SHP77 treated with DMSO at 0.1 percent for 48 hours (cell line): ENCODE results near the gene TRAPPC2L.
"Not testable (repeated sequence)": the region's sequence is repeated elsewhere in the genome, so short reads cannot be mapped to it uniquely, and the experiment has no call there.

Experiments used
- DNase-seq: peaks from one replicate; lab custom pipeline; 2025; lab: John Stamatoyannopoulos, UW

Gene TRAPPC2L

GRCh38 chr16:88819126-88819525 lies 37.8 kb upstream of the TRAPPC2L start:
- DNase-seq, result no peak

GRCh38 chr16:88820385-88821025 lies 36.4 kb upstream of the TRAPPC2L start:
- DNase-seq, result no peak

GRCh38 chr16:88821168-88821850 lies 35.6 kb upstream of the TRAPPC2L start:
- no peak for DNase-seq

DNA sequence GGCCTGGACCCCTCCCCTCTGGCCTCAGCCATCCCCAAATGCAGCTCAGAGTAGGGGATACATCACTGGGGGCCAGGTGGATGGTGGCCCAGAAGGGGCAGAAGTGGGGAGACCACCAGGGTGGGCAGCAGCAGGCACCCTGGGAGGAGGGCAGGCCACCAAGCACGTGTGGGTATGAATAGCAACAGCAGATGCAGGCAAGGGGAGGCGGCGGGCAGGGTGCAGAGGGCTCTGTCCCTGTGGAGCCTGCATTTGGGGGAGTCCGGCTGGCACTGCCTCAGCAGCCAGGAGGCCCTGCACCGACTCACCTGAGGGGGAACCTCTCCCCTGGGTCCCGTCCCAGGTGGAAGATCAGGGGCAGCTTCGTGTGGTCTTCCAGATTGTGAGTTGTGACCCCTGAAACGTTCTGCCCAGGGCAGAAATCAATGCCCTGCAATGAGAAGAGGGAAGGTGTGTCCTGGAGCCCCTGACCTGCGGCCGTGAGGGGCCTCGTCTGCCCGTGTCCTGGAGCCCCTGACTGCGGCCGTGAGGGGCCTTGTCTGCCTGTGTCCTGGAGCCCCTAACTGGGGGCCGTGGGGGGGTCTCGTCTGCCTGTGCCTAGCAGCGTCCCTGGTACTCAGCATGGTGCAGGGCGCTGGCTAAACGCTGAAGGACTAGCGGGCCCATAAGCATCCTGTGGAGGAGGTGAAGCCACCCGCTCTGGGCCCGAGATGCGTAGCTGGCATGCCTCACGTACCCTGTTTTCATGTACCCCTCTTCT lies 34.5 kb upstream of the TRAPPC2L start:
- DNase-seq, result no peak

- DNase-seq, result not testable (repeated sequence)
Measured at GRCh38 chr16:88823646-88824045, 33.3 kb upstream of the TRAPPC2L start.

- no peak for DNase-seq
Measured at GRCh38 chr16:88824256-88825077, 32.5 kb upstream of the TRAPPC2L start.

DNA sequence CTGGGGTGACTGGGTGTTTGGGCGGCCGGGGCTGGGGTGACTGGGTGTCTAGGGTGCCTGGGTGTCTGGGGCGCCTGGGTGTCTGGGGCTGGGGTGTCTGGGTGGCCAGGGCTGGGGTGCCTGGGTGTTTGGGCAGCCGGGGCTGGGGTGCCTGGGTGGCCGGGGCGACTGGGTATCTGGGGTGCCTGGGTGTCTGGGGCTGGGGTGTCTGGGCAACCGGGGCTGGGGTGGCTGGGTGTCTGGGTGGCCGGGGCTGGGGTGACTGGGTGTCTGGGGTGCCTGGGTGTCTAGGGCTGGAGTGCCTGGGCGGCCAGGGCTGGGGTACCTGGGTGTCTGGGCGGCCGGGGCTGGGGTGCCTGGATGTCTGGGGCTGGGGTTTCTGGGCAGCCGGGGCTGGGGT lies 31.8 kb upstream of the TRAPPC2L start:
- DNase-seq, result no peak

DNA sequence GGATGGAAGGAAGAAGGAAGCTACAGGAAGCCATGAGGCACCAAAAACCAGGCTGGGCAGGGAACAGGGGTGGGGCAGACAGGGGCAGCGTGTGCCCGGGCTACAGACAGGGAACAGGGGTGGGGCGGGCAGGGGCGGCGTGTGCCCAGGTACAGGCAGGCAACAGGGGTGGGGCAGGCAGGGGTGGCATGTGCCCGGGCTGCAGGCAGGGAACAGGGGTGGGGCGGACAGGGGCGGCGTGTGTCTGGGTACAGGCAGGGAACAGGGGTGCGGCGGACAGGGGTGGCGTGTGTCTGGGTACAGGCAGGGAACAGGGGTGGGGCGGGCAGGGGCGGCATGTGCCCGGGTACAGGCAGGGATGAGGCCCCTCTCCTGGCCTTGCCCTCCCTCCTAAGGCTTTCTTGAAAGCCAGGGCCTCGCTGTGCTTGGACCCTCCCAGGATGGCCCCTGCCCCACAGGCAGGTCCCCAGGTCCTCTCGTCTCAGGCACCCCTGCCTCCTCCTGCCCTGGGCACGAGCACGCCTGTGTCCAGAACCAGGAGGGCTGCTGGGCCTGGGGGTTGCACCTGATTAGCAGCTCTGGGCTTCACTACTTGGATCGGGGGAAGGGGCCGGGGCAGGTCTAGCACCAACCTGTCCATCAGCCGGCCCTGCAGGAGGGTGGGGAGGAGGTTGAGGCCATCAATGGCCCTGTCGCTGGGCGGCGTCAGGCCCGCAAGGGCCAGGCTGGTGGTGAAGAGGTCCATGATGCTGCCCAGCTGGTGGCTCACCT lies 30.7 kb upstream of the TRAPPC2L start:
- DNase-seq, result no peak

DNA sequence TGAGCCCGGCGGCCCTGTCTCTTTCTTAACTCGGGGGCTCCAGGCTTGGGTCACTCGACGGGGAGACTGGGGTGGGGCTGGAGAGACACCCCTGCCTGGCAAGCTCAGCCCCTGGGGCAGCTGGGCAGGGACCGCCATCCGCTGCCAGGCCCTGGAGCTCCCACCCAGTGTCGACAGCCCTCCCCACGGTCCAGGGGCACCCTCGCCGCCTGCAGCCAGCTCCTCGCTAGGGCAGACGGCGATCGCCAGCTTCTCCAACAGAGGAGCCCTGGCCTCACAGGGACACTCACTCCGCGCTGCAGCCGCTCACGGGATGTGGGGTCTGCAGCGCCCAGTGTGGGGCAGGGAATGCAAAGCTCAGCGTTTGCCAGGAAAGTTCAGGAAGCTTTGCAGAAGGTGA lies 29.2 kb upstream of the TRAPPC2L start:
- no peak for DNase-seq

GRCh38 chr16:88828711-88829110 lies 28.2 kb upstream of the TRAPPC2L start:
- no peak for DNase-seq

- no peak for DNase-seq
Measured at GRCh38 chr16:88830258-88830657, 26.7 kb upstream of the TRAPPC2L start.

GRCh38 chr16:88830783-88831182 lies 26.1 kb upstream of the TRAPPC2L start:
- no peak for DNase-seq

GRCh38 chr16:88831838-88832237 lies 25.1 kb upstream of the TRAPPC2L start:
- DNase-seq, result no peak

DNA sequence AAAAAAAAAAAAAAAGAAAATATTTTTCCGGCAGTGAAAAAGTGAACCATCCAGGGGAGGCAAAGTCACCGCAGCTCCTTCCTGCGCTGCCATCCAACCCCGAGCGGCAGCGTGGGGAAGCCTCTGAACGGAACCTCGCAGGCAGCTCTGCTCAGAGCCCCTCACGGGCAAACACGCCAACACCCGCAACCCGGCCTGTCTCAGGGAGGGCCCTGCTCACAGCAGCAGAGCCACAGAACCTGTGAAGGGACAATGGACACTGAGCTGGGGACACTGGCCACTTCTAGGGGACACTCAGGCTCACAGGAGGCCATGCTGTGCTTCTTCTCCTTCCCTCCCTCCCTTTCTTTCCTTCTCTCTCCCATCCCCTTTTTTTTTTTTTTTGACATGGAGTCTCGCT lies 23.8 kb upstream of the TRAPPC2L start:
- DNase-seq, result no peak

DNA sequence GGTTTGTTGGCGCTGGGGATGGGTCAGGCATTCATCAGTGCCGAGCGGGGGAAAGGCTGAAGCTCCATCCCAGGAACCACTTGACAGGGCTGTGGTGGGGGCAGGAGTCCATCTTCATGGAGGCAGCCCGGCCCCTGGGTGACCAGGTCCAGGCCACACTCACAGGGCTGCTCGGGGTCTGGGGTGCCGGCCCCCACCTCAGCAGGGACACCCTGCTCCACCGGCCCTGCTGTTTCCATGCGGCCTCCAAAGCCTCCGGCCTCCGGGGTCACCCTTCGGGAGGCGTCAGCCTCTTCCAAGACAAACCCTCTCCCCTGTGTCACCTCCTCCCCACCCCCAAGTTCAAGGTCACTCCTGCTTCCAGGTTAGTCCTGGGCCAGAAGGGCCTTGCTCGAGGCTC lies 22.3 kb upstream of the TRAPPC2L start:
- no peak for DNase-seq

- no peak for DNase-seq
Measured at GRCh38 chr16:88835383-88835782, 21.5 kb upstream of the TRAPPC2L start.

- DNase-seq, result no peak
Measured at GRCh38 chr16:88835818-88836217, 21.1 kb upstream of the TRAPPC2L start.

DNA sequence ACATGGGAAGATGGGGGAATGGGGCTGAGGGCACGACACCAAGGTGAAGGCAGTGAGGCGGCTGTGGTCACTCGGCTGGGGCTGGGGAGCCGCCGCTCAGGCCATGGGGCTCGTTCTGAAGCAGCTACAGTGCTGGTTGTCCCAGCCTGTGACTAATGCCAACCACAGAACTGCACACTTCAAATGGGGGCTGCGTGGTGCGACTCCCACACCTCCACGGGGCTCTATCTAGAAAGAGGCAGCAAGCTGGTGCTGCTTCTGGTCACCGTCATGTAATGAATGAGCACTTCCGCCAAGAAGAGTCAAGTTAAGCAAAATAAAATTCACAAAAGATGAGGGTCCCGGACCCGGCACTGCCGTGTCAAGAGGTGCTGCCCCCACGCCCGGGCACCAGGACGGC lies 20.1 kb upstream of the TRAPPC2L start:
- DNase-seq, result no peak

DNA sequence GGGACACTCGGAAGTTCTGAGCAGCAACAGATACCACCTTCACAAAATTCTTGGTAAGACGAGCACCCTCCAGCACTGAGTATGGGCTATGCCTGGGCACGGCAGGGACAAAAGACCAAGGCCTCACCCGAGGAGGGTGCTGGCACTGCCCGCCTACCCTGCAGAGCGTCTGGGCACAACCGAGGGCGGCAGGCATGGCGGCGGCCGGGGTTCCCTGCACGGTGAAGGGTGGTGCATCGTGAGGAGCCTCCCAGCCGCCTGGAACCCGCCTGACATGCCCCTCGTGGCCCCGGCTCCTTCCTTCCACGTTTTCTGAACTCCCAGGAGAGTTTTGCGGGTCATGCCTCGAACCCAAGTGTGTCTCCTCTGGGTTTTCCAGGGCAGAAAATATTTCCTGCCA lies 19.1 kb upstream of the TRAPPC2L start:
- no peak for DNase-seq

DNA sequence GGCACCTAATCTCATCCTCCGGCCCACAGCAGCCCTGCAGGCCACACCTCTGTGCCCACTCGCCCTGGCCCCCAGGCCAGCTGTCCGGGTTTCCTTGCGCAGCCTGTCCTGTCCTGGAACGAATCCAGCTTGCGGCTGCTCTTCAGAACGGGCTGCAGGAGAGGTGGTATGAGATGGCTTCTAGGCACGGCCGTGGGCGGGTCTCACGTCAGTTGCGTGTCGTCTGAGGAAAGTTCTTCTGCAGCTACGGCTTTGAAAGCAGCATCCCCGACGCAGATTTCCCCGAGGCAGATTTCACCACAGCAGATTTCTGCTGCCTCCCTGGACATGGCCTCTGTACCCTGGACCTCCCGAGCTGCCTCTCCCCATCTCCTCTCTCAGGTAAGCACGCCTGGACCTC lies 18.4 kb upstream of the TRAPPC2L start:
- no peak for DNase-seq

DNA sequence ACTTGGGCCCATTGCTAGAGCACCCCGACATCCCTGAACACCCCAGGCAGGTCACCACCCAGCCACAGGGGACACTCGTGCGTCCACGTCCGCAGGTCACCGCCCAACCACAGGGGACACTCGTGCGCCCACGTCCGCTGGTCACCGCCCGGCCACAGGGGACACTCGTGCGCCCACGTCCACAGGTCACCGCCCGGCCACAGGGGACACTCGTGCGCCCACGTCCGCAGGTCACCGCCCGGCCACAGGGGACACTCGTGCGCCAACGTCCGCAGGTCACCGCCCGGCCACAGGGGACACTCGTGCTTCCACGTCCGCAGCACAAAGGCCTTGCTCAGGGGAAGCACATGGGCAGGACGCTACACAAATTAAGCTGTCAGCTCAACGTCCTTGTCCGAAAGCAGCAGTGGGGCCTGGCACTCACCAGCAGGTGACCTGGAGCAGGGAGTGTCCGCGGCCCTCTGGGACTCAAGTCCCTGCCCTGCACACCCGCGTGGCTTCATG lies 17.8 kb upstream of the TRAPPC2L start:
- no peak for DNase-seq
